HepG2 (cell line): ENCODE measurements around the gene JSRP1. TPM values are rescaled to one million over a fixed set of nuclear protein-coding genes. Genes with fewer than 3 reads are reported as not detected.
A peak's percentile ranks its signal among the peaks of the same experiment; 100 is the strongest.

Experiments
- ATAD3A ChIP-seq: sonication (generic); formaldehyde crosslinking; IDR thresholded peaks from 2 replicates; pipeline ENCODE4 v1.4.0; 2020; ENCODE audit warnings: missing genetic modification reagents
- CEBPB ChIP-seq: IDR thresholded peaks from 2 replicates; pipeline ENCODE4 v1.6.1; 2011; ENCODE audit warnings: low read depth, low read length, improper control_type of control experiment, borderline replicate concordance
- FIP1L1 ChIP-seq: fragments of 200-400 bp; formaldehyde crosslinking; IDR thresholded peaks from 2 replicates; pipeline ENCODE4 v1.6.1; 2018; ENCODE audit warnings: low read depth, mild to moderate bottlenecking, low read length, moderate library complexity, borderline replicate concordance; ENCODE audit not compliant: insufficient read depth
- GLMP ChIP-seq: sonication (generic); formaldehyde crosslinking; IDR thresholded peaks from 2 replicates; pipeline ENCODE4 v1.9.0; 2021; ENCODE audit warnings: missing genetic modification reagents, mild to moderate bottlenecking, borderline replicate concordance
- HDAC1 ChIP-seq: sonication (generic); formaldehyde crosslinking; IDR thresholded peaks from 2 replicates; pipeline ENCODE4 v1.5.1; 2020; ENCODE audit warnings: mild to moderate bottlenecking, missing genetic modification reagents
- HMGA1 ChIP-seq: sonication (generic); formaldehyde crosslinking; conservative IDR thresholded peaks from 2 replicates; pipeline ENCODE4 v1.4.0; 2020; ENCODE audit warnings: missing genetic modification reagents
- HNRNPL ChIP-seq: fragments of 200-400 bp; formaldehyde crosslinking; IDR thresholded peaks from 2 replicates; pipeline ENCODE4 v1.6.1; 2017; ENCODE audit warnings: mild to moderate bottlenecking, low read depth, low read length
- MBNL3 ChIP-seq: fragments of 250-450 bp; sonication (Bioruptor Pico); conservative IDR thresholded peaks from 2 replicates; pipeline ENCODE4 v1.8.0; 2022; ENCODE audit warnings: mild to moderate bottlenecking, inconsistent platforms
- MTF1 ChIP-seq: sonication (generic); formaldehyde crosslinking; IDR thresholded peaks from 2 replicates; pipeline ENCODE4 v1.5.0; 2020; ENCODE audit warnings: missing genetic modification reagents
- NRL ChIP-seq: sonication (generic); formaldehyde crosslinking; IDR thresholded peaks from 2 replicates; pipeline ENCODE4 v1.5.0; 2020; ENCODE audit warnings: missing genetic modification reagents, mild to moderate bottlenecking, moderate library complexity, borderline replicate concordance
- POLR2A ChIP-seq, 2 experiments: IDR thresholded peaks; 2 replicates each; pipeline ENCODE4 v1.6.1; 2011; ENCODE audit warnings: low read depth in 2 of 2, low read length in 2 of 2, mild to moderate bottlenecking in 1 of 2, moderate library complexity in 1 of 2; ENCODE audit not compliant: insufficient read depth in 1 of 2
- SALL2 ChIP-seq: sonication (generic); formaldehyde crosslinking; IDR thresholded peaks from 2 replicates; pipeline ENCODE4 v1.8.1; 2023; ENCODE audit warnings: mild to moderate bottlenecking, missing genetic modification reagents, inconsistent platforms
- SOX5 ChIP-seq: IDR thresholded peaks from 2 replicates; pipeline ENCODE4 v1.6.1; 2016; ENCODE audit warnings: borderline replicate concordance
- SOX6 ChIP-seq, 2 experiments: fragments of 450-650 bp in 1 of 2; sonication (generic) in 1 of 2; formaldehyde crosslinking in 1 of 2; IDR thresholded peaks; 2 replicates each; pipeline versions ENCODE4 v1.4.0 to v1.6.1; 2017 to 2020; ENCODE audit warnings: antibody characterized with exemption in 1 of 2, mild to moderate bottlenecking in 1 of 2, missing genetic modification reagents in 1 of 2
- TIGD3 ChIP-seq: sonication (generic); formaldehyde crosslinking; IDR thresholded peaks from 2 replicates; pipeline ENCODE4 v1.5.1; 2020; ENCODE audit warnings: mild to moderate bottlenecking, missing genetic modification reagents, borderline replicate concordance
- TOE1 ChIP-seq: sonication (generic); formaldehyde crosslinking; IDR thresholded peaks from 2 replicates; pipeline ENCODE4 v1.4.0; 2020; ENCODE audit warnings: mild to moderate bottlenecking, missing genetic modification reagents
- TP53 ChIP-seq: sonication (generic); formaldehyde crosslinking; conservative IDR thresholded peaks from 2 replicates; pipeline ENCODE4 v1.4.0; 2020; ENCODE audit warnings: missing genetic modification reagents
- ZFX ChIP-seq: sonication (generic); formaldehyde crosslinking; IDR thresholded peaks from 2 replicates; pipeline ENCODE4 v1.4.0; 2020; ENCODE audit warnings: mild to moderate bottlenecking, low read depth, missing genetic modification reagents, moderate library complexity
- ZMYM3 ChIP-seq: sonication (generic); formaldehyde crosslinking; IDR thresholded peaks from 2 replicates; pipeline ENCODE4 v1.5.1; 2020; ENCODE audit warnings: mild to moderate bottlenecking, missing genetic modification reagents
- ZNF143 ChIP-seq: sonication (generic); formaldehyde crosslinking; IDR thresholded peaks from 2 replicates; pipeline ENCODE4 v1.4.0; 2020; ENCODE audit warnings: missing genetic modification reagents
- ZNF207 ChIP-seq: fragments of 450-650 bp; IDR thresholded peaks from 2 replicates; pipeline ENCODE4 v1.6.1; 2016; ENCODE audit warnings: antibody characterized with exemption, borderline replicate concordance
- ZNF276 ChIP-seq: sonication (generic); formaldehyde crosslinking; IDR thresholded peaks from 2 replicates; pipeline ENCODE4 v1.4.0; 2020; ENCODE audit warnings: mild to moderate bottlenecking, low read depth, missing genetic modification reagents
- ZNF660 ChIP-seq: sonication (generic); formaldehyde crosslinking; IDR thresholded peaks from 2 replicates; pipeline ENCODE4 v1.5.1; 2020; ENCODE audit warnings: mild to moderate bottlenecking, low read depth, missing genetic modification reagents, borderline replicate concordance
- ZNF670 ChIP-seq: sonication (generic); formaldehyde crosslinking; IDR thresholded peaks from 2 replicates; pipeline ENCODE4 v1.8.0; 2022; ENCODE audit warnings: mild to moderate bottlenecking, missing genetic modification reagents, borderline replicate concordance
- ZNF724P ChIP-seq: sonication (generic); formaldehyde crosslinking; IDR thresholded peaks from 2 replicates; pipeline ENCODE4 v1.8.0; 2022; ENCODE audit warnings: missing genetic modification reagents, borderline replicate concordance
- ZNF772 ChIP-seq: sonication (generic); formaldehyde crosslinking; IDR thresholded peaks from 2 replicates; pipeline ENCODE4 v1.5.0; 2020; ENCODE audit warnings: mild to moderate bottlenecking, missing genetic modification reagents
- ZNF777 ChIP-seq: sonication (generic); formaldehyde crosslinking; IDR thresholded peaks from 2 replicates; pipeline ENCODE4 v1.4.0; 2020; ENCODE audit warnings: missing genetic modification reagents
- ZNF878 ChIP-seq: sonication (generic); formaldehyde crosslinking; IDR thresholded peaks from 2 replicates; pipeline ENCODE4 v1.8.1; 2023; ENCODE audit warnings: mild to moderate bottlenecking, missing genetic modification reagents, moderate library complexity
- ZSCAN30 ChIP-seq: sonication (generic); formaldehyde crosslinking; IDR thresholded peaks from 2 replicates; pipeline ENCODE4 v1.5.0; 2020; ENCODE audit warnings: mild to moderate bottlenecking, missing genetic modification reagents
- polyA plus RNA-seq, 8 experiments: library from polyadenylated mRNA; depleted of rRNA in 3 of 8; stranded (reverse) in 7 of 8; unstranded in 1 of 8; fragments of >200 nt; fragmentation: Illumina TruSeq in 4 of 8; extraction: Trizol in 4 of 8; gene quantifications; 2 replicates each; pipeline versions ENCODE4 v1.2.1 to v1.2.3, GENCODE V29; 2011 to 2016; ENCODE audit warnings: low read depth in 4 of 8, missing spikeins in 1 of 8, mixed read lengths in 1 of 8; ENCODE audit not compliant: insufficient read depth in 1 of 8
- total RNA-seq, 5 experiments: library from RNA; depleted of rRNA; stranded (reverse); fragments of >200 nt; fragmentation: Illumina TruSeq; extraction: Trizol; gene quantifications; 2 replicates each; pipeline ENCODE4 v1.2.3, GENCODE V29; 2016; ENCODE audit warnings: low read depth in 1 of 5

Gene JSRP1
- total and polyA plus RNA-seq, 2 of the 13 experiments (the other 11 are each of a cell fraction or from before 2014, with no cell fraction given): 0.16 to 0.38 TPM

- TF ChIP-seq GLMP (CRISPR knock-in tag) (no peak), HMGA1 (no peak), ZSCAN30 (CRISPR knock-in tag) (no peak), ZNF660 (CRISPR knock-in tag) (no peak), ZNF143 (CRISPR knock-in tag) (no peak), CEBPB (no peak), SOX6 (IDR thresholded peaks at IDR 0.05) (no peak), SOX6 (CRISPR knock-in tag; IDR thresholded peaks at IDR 0.05) (peak; percentile 53; the same call in 1 of the 2 replicates), ZNF878 (CRISPR knock-in tag) (no peak), TIGD3 (CRISPR knock-in tag) (no peak), ZNF276 (CRISPR knock-in tag) (no peak), POLR2A (IDR thresholded peaks at IDR 0.05; ENCODE audit: insufficient read depth in 1 of 2, low read depth in 2 of 2, low read length in 2 of 2) (peak in 1 of 2 experiments; percentile 28; a peak in 1 of 4 replicates), ZFX (CRISPR knock-in tag) (peak; percentile 19; the same call in 1 of the 2 replicates), ZMYM3 (no peak), HDAC1 (CRISPR knock-in tag) (0 out of 2 replicates have a peak, but pooled peaks have one; percentile 60), FIP1L1 (no peak), MTF1 (no peak), HNRNPL (peak; percentile 58; the same call in 1 of the 2 replicates), ZNF207 (no peak), ZNF670 (no peak), TP53 (CRISPR knock-in tag) (no peak), SOX5 (CRISPR knock-in tag) (peak; percentile 63), TOE1 (CRISPR knock-in tag) (no peak), SALL2 (CRISPR knock-in tag) (no peak), ZNF777 (CRISPR knock-in tag) (no peak), ATAD3A (no peak), NRL (CRISPR knock-in tag) (no peak), ZNF724P (CRISPR knock-in tag) (no peak), ZNF772 (CRISPR knock-in tag) (no peak), MBNL3 (CRISPR knock-in tag) (no peak)
These were observed 14.1 kb downstream of the JSRP1 start (continued) for GRCh38 chr19:2242092-2242537.
